ENCODE data around the gene MSL2.
"Not testable (repeated sequence)": the region's sequence is repeated elsewhere in the genome, so short reads cannot be mapped to it uniquely, and the experiment has no call there.

Gene MSL2

GRCh38 chr3:136141891-136142290 lies 54.2 kb downstream of the MSL2 start:
- no peak for DNase-seq

- DNase-seq, result peak; percentile 27
Measured at GRCh38 chr3:136141291-136141785, 54.8 kb downstream of the MSL2 start.

- no peak for DNase-seq
Measured at GRCh38 chr3:136136454-136136853, 59.7 kb downstream of the MSL2 start.

- peak; percentile 91 for DNase-seq
Measured at GRCh38 chr3:136135039-136135802, 60.9 kb downstream of the MSL2 start.

- no peak for DNase-seq
Measured at GRCh38 chr3:136134091-136134490, 62.0 kb downstream of the MSL2 start.

- not testable (repeated sequence) for DNase-seq
Measured at GRCh38 chr3:136131647-136132046, 64.5 kb downstream of the MSL2 start.

GRCh38 chr3:136122006-136122405 lies 74.1 kb downstream of the MSL2 start:
- DNase-seq, result no peak

GRCh38 chr3:136120373-136121348 lies 75.5 kb downstream of the MSL2 start:
- DNase-seq, result no peak

GRCh38 chr3:136119783-136120182 lies 76.4 kb downstream of the MSL2 start:
- not testable (repeated sequence) for DNase-seq

- DNase-seq, result not testable (repeated sequence)
Measured at GRCh38 chr3:136119332-136119731, 76.8 kb downstream of the MSL2 start.

GRCh38 chr3:136114421-136114820 lies 81.7 kb downstream of the MSL2 start:
- no peak for DNase-seq

GRCh38 chr3:136110481-136110880 lies 85.7 kb downstream of the MSL2 start:
- DNase-seq, result no peak

- DNase-seq, result no peak
Measured at GRCh38 chr3:136109499-136109898, 86.6 kb downstream of the MSL2 start.

GRCh38 chr3:136106101-136106500 lies 90.0 kb downstream of the MSL2 start:
- no peak for DNase-seq

GRCh38 chr3:136105044-136105443 lies 91.1 kb downstream of the MSL2 start:
- peak; percentile 26 for DNase-seq
